ENCODE measurements around the gene NCK2. TPM values are rescaled to one million over a fixed set of nuclear protein-coding genes. Genes with fewer than 3 reads are reported as not detected.

Gene NCK2
- total RNA-seq, 4 donors from 2014 or later: 59.8 to 130 (median 96.2) TPM

DNA sequence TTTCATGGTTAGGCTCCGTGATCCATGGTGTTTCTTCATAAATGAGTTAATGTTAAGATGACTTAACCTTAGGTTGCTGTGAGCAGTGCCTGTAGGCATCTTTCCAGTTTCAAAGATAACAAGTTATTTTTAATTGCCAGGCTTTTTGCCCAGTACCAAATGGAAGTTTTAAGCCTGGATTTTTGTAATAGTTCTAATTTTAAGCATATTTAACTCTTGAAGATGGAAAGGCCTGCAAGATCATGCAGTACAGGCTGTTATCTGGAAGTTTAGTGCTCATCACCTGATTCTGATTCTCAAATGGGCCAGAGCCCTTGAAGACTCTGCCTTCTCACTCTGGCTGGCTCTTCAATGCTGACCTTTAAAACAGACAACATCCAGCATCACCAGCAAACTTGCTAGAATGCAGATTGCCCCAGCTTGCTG lies 141.3 kb downstream of the NCK2 start:
- no peak for TF ChIP-seq POLR2A (IDR thresholded peaks at IDR 0.05; ENCODE audit: low read depth)
- H3K4me1 ChIP-seq: peaks cover 39 to 49% (median 47%) of the 10 kb centered on the region in 4 donors
- H3K36me3 ChIP-seq: peaks cover 0 to 20% (median 17%) of the 10 kb centered on the region in 4 donors
- H3K27me3 ChIP-seq: no peaks in the 10 kb centered on the region
- WGBS: 29% methylated on average over 1 of the region's 1 CpG
- no peak for DNase-seq (ENCODE audit: extremely low spot score)
- H3K4me3 ChIP-seq: no peak overlapping the region
- H3K27ac ChIP-seq (replicated peaks in 1 of 4): peak overlapping the region in 2 of 4 donors; percentile 25 to 43
- peaks cover 0 to 10% (median 4%) of the 10 kb centered on the region in 4 donors for H3K9me3 ChIP-seq
- intact Hi-C loops (cut with DNase I): no loop called here

- H3K4me3 ChIP-seq: no peak overlapping the region
- peak overlapping the region in 2 of 4 donors; percentile 25 to 43 for H3K27ac ChIP-seq (replicated peaks in 1 of 4)
- WGBS: 64% methylated on average over 2 of the region's 2 CpGs
- no peaks in the 10 kb centered on the region for H3K27me3 ChIP-seq
- DNase-seq (ENCODE audit: extremely low spot score): no peak
- peaks cover 0 to 13% (median 11%) of the 10 kb centered on the region in 4 donors for H3K36me3 ChIP-seq
- peaks cover 39 to 50% (median 47%) of the 10 kb centered on the region in 4 donors for H3K4me1 ChIP-seq
- H3K9me3 ChIP-seq: peaks cover 0 to 10% (median 4%) of the 10 kb centered on the region in 4 donors
- intact Hi-C loops (cut with DNase I): no loop called here
- TF ChIP-seq POLR2AphosphoS5 (IDR thresholded peaks at IDR 0.05) (no peak), POLR2A (IDR thresholded peaks at IDR 0.05; ENCODE audit: low read depth) (no peak), CTCF (IDR thresholded peaks at IDR 0.05) (no peak), EP300 (IDR thresholded peaks at IDR 0.05) (no peak)
These were observed 142.0 kb downstream of the NCK2 start for GRCh38 chr2:105886687-105887086.

DNA sequence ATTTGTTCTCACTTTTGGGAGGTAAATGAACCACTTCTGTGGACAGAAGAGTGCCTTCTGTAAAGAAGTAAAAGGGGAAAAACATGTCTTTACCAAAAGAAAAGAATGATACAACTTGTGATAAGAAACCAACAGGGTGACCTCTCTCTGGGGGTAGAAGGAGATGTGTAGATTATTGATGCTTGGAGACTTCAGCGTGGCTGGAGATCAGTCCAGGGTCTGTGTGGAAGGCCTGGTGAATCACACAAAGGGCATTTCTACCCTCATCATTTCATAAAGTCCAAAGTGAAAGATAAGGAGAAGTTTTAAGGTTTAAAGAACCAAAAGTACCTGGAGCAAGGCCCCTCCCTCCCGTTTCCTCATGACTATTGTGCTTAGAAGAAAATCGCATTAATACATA lies 142.5 kb downstream of the NCK2 start:
- TF ChIP-seq CTCF (IDR thresholded peaks at IDR 0.05) (no peak), EP300 (IDR thresholded peaks at IDR 0.05) (no peak), POLR2AphosphoS5 (IDR thresholded peaks at IDR 0.05) (no peak), POLR2A (IDR thresholded peaks at IDR 0.05; ENCODE audit: low read depth) (no peak)
- H3K27me3 ChIP-seq: no peaks in the 10 kb centered on the region
- no peak for DNase-seq (ENCODE audit: extremely low spot score)
- H3K4me3 ChIP-seq: no peak overlapping the region
- intact Hi-C loops (cut with DNase I): no loop called here
- WGBS: 91% methylated on average over 3 of the region's 3 CpGs
- H3K27ac ChIP-seq (replicated peaks in 1 of 4): peak overlapping the region in 1 of 4 donors; percentile 22
- H3K4me1 ChIP-seq: peaks cover 39 to 56% (median 47%) of the 10 kb centered on the region in 4 donors
- H3K36me3 ChIP-seq: peaks cover 0 to 9% (median 6%) of the 10 kb centered on the region in 4 donors
- peaks cover 0 to 10% (median 4%) of the 10 kb centered on the region in 4 donors for H3K9me3 ChIP-seq

GRCh38 chr2:105888625-105889024 lies 143.9 kb downstream of the NCK2 start:
- H3K4me1 ChIP-seq: peaks cover 36 to 55% (median 41%) of the 10 kb centered on the region in 4 donors
- 100% methylated on average over 2 of the region's 2 CpGs for WGBS
- no peak for DNase-seq (ENCODE audit: extremely low spot score)
- no peak overlapping the region for H3K4me3 ChIP-seq
- TF ChIP-seq EP300 (IDR thresholded peaks at IDR 0.05) (no peak), POLR2A (IDR thresholded peaks at IDR 0.05; ENCODE audit: low read depth) (no peak), POLR2AphosphoS5 (IDR thresholded peaks at IDR 0.05) (no peak), CTCF (IDR thresholded peaks at IDR 0.05) (no peak)
- H3K27ac ChIP-seq (replicated peaks in 1 of 4): no peak overlapping the region
- H3K27me3 ChIP-seq: no peaks in the 10 kb centered on the region
- intact Hi-C loops (cut with DNase I): no loop called here
- peaks cover 0 to 9% (median 9%) of the 10 kb centered on the region in 4 donors for H3K36me3 ChIP-seq
- peaks cover 0 to 10% (median 4%) of the 10 kb centered on the region in 4 donors for H3K9me3 ChIP-seq

DNA sequence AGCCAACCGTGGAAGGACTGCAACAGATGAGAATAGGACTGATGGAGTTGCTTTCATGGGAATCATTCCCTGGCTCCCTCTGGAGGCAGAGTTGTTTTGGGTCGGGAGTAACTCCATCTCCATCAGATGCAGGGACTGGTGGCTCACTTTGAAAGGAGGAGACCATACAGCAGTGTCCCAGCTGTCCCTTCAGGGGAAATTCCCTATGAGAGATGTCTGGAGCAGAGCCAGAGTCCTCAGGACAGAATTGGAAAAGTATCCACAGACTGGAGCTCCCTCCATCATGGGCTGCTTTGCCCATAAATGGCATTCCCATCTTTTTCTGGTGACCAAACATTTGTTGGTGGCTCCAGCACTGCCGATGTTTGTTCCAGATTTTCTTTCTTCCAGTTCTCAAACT lies 144.3 kb downstream of the NCK2 start:
- Histone ChIP-seq H3K27ac (replicated peaks in 1 of 4) (no peak overlapping the region), H3K9me3 (peaks cover 0 to 10% (median 4%) of the 10 kb centered on the region in 4 donors), H3K36me3 (peaks cover 0 to 13% (median 10%) of the 10 kb centered on the region in 4 donors), H3K27me3 (no peaks in the 10 kb centered on the region), H3K4me1 (peaks cover 32 to 51% (median 37%) of the 10 kb centered on the region in 4 donors), H3K4me3 (no peak overlapping the region)
- WGBS: 81% methylated on average over 3 of the region's 3 CpGs
- DNase-seq (ENCODE audit: extremely low spot score): no peak
- intact Hi-C loops (cut with DNase I): no loop called here
- no peak for TF ChIP-seq CTCF (IDR thresholded peaks at IDR 0.05)
- TF ChIP-seq EP300 (IDR thresholded peaks at IDR 0.05): no peak
